ENCODE results near the gene TGFA. TPM values are rescaled to one million over a fixed set of nuclear protein-coding genes. Genes with fewer than 3 reads are reported as not detected.

TGFA gene
- total and polyA plus RNA-seq, 10 of the 15 experiments (the other 5 are each of a cell fraction or from before 2014, with no cell fraction given): 0.03 to 0.23 TPM; not detected in 8

GRCh38 chr2:70557171-70557838 is 3.7 kb upstream of the TGFA start:
- POLR2A ChIA-PET: no interaction called here
- in situ Hi-C loops (cut with MboI) (no loop called here), intact Hi-C loops (cut with micrococcal nuclease; ENCODE audit: unreplicated experiment) (no loop called here)
- CTCF ChIA-PET: interaction anchor here (1.3 to 1.6 kb wide), 2 partner anchors 8 to 12 kb away, joined by 3 to 4 read pairs; no protein-coding TSS in a partner anchor
- 50% methylated on average over 6 of the region's 6 CpGs for WGBS (ENCODE audit: insufficient coverage, insufficient replicate concordance, low lambda C conversion rate, missing lambda C conversion rate)
- H3K9me3 ChIP-seq (replicated peaks; ENCODE audit: control insufficient read depth, insufficient read depth, low read length): no peaks in the 10 kb centered on the region
- H3K4me3 ChIP-seq: no peak overlapping the region
- no peak overlapping the region for H3K9ac ChIP-seq (ENCODE audit: control insufficient read depth, insufficient read depth, low read length)
- H3K4me2 ChIP-seq (ENCODE audit: control insufficient read depth, insufficient read depth): no peak overlapping the region
- FAIRE-seq (no peak), ATAC-seq (no peak), DNase-seq (ENCODE audit: low read depth, low spot score) (no peak)
- no peak overlapping the region for H3K27ac ChIP-seq (ENCODE audit: control insufficient read depth, insufficient read depth)
- H3K79me2 ChIP-seq (ENCODE audit: control insufficient read depth, insufficient read depth, low read length): no peaks in the 10 kb centered on the region
- peaks cover 9 to 15% of the 10 kb centered on the region in 2 experiments for H3K27me3 ChIP-seq (replicated peaks in 1 of 2; ENCODE audit: control insufficient read depth in 2 of 2, insufficient read depth in 2 of 2, low read length in 1 of 2)
- H4K20me1 ChIP-seq (ENCODE audit: control insufficient read depth, insufficient read depth): no peaks in the 10 kb centered on the region; the same call in 1 of the 2 replicates
- no peak overlapping the region for H2AFZ ChIP-seq (ENCODE audit: control insufficient read depth, low read depth, low read length)
- no TSS peak for BruUV-seq (replicated peaks)
- no peaks in the 10 kb centered on the region for H3K36me3 ChIP-seq (ENCODE audit: control insufficient read depth in 2 of 2, insufficient read depth in 2 of 2, low read length in 1 of 2)
- RAD21 ChIA-PET (ENCODE audit: unreplicated experiment): no interaction called here
- SMC1A ChIA-PET (ENCODE audit: uncharacterized antibody, unreplicated experiment): no interaction called here
- TF ChIP-seq POU2F2 (IDR thresholded peaks at IDR 0.05; ENCODE audit: borderline replicate concordance, low read depth, low read length) (no peak), STAT1 (conservative IDR thresholded peaks at IDR 0.05) (no peak)
- no peaks in the 10 kb centered on the region for H3K4me1 ChIP-seq (ENCODE audit: control insufficient read depth, insufficient read depth, low read length)

DNA sequence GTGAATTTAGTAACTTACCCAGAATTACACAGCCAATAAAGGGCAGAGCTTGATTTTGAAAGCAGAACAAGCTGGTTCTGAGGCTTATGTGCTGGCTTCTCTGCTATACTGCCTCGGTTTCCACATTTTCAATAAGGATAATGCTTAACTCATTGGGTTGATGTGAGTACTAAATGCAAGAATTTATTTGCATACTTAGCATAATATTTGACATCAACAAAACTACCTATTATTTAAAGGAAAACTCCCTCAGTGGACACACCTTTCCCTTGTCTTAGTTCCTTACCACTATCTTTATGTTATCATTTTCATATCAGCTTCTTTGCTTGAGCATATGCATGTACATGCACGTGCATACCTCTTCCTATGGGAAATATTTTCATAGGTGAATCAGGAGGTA is 3.0 kb upstream of the TGFA start:
- H3K9ac ChIP-seq (ENCODE audit: control insufficient read depth, insufficient read depth, low read length): no peak overlapping the region
- no peaks in the 10 kb centered on the region for H3K36me3 ChIP-seq (ENCODE audit: control insufficient read depth in 2 of 2, insufficient read depth in 2 of 2, low read length in 1 of 2)
- FAIRE-seq: no peak
- H3K4me3 ChIP-seq: no peak overlapping the region
- in situ Hi-C loops (cut with MboI): no loop called here
- no peaks in the 10 kb centered on the region for H3K79me2 ChIP-seq (ENCODE audit: control insufficient read depth, insufficient read depth, low read length)
- no peaks in the 10 kb centered on the region; the same call in 1 of the 2 replicates for H4K20me1 ChIP-seq (ENCODE audit: control insufficient read depth, insufficient read depth)
- no peak overlapping the region for H3K27ac ChIP-seq (ENCODE audit: control insufficient read depth, insufficient read depth)
- 0% methylated on average over 2 of the region's 2 CpGs for WGBS (ENCODE audit: insufficient coverage, insufficient replicate concordance, low lambda C conversion rate, missing lambda C conversion rate)
- BruUV-seq (replicated peaks): no TSS peak
- ChIA-PET POLR2A (no interaction called here), SMC1A (ENCODE audit: uncharacterized antibody, unreplicated experiment) (no interaction called here), RAD21 (ENCODE audit: unreplicated experiment) (no interaction called here), CTCF (interaction anchor here (1.6 kb wide), 1 partner anchor 13 kb away, joined by 3 read pairs; no protein-coding TSS in a partner anchor)
- TF ChIP-seq CREB1 (IDR thresholded peaks at IDR 0.05; ENCODE audit: low read depth): no peak
- TF ChIP-seq RELB (IDR thresholded peaks at IDR 0.05; ENCODE audit: low read depth): no peak
- TF ChIP-seq IRF4 (IDR thresholded peaks at IDR 0.05; ENCODE audit: low read depth, low read length): no peak
- no peak for TF ChIP-seq FOS (IDR thresholded peaks at IDR 0.05; ENCODE audit: borderline replicate concordance, extremely low read depth, insufficient read length)
- no peak for TF ChIP-seq ZBED1 (IDR thresholded peaks at IDR 0.05; ENCODE audit: borderline replicate concordance)
- no peak for TF ChIP-seq TARDBP (IDR thresholded peaks at IDR 0.05; ENCODE audit: borderline replicate concordance)
- no peak for TF ChIP-seq PAX5 (IDR thresholded peaks at IDR 0.05; ENCODE audit: borderline replicate concordance, low read depth, low read length)
- no peak for TF ChIP-seq RELA (IDR thresholded peaks at IDR 0.05; ENCODE audit: borderline replicate concordance, partially characterized antibody)
- no peak for TF ChIP-seq POLR2A (IDR thresholded peaks at IDR 0.05; ENCODE audit: low read depth, low read length)
- no peak for TF ChIP-seq DPF2 (IDR thresholded peaks at IDR 0.05)
- no peak for ATAC-seq
- no peaks in the 10 kb centered on the region for H3K4me1 ChIP-seq (ENCODE audit: control insufficient read depth, insufficient read depth, low read length)
- peaks cover 9 to 16% of the 10 kb centered on the region in 2 experiments for H3K27me3 ChIP-seq (replicated peaks in 1 of 2; ENCODE audit: control insufficient read depth in 2 of 2, insufficient read depth in 2 of 2, low read length in 1 of 2)
- H2AFZ ChIP-seq (ENCODE audit: control insufficient read depth, low read depth, low read length): no peak overlapping the region
- DNase-seq (ENCODE audit: low read depth, low spot score): no peak
- H3K9me3 ChIP-seq (replicated peaks; ENCODE audit: control insufficient read depth, insufficient read depth, low read length): no peaks in the 10 kb centered on the region
- intact Hi-C loops (cut with micrococcal nuclease; ENCODE audit: unreplicated experiment): no loop called here
- H3K4me2 ChIP-seq (ENCODE audit: control insufficient read depth, insufficient read depth): no peak overlapping the region
